ENCODE measurements around the gene SMYD4. TPM values are rescaled to one million over a fixed set of nuclear protein-coding genes. Genes with fewer than 3 reads are reported as not detected.

SMYD4 gene
- total and polyA plus RNA-seq, 9 donors = 8.5 to 22.0 (median 16.3) TPM

- Histone ChIP-seq H3K27ac (no peak overlapping the region), H3K27me3 (no peaks in the 10 kb centered on the region), H3K9me3 (no peaks in the 10 kb centered on the region), H3K4me3 (no peak overlapping the region), H3K36me3 (no peaks in the 10 kb centered on the region), H3K4me1 (ENCODE audit: insufficient read depth) (no peaks in the 10 kb centered on the region)
- TF ChIP-seq EP300 (IDR thresholded peaks at IDR 0.05) (no peak), POLR2A (IDR thresholded peaks at IDR 0.05) (no peak), CTCF (IDR thresholded peaks at IDR 0.05) (no peak)
- whole genome bisulfite sequencing, 3 donors = 64 to 66% (median 64%) methylated on average over 2 of the region's 2 CpGs
- no peak for DNase-seq
- intact Hi-C loops (cut with DNase I) = no loop called here
Observed at GRCh38 chr17:1808644-1809043, 21.1 kb downstream of the SMYD4 start.

- Histone ChIP-seq H3K36me3 (no peaks in the 10 kb centered on the region), H3K4me1 (ENCODE audit: insufficient read depth) (no peaks in the 10 kb centered on the region), H3K9me3 (no peaks in the 10 kb centered on the region), H3K4me3 (no peak overlapping the region), H3K27me3 (no peaks in the 10 kb centered on the region), H3K27ac (no peak overlapping the region)
- DNase-seq = no peak
- 88 to 95% (median 89%) methylated on average over 6 of the region's 6 CpGs for WGBS, 3 donors
- TF ChIP-seq EP300 (IDR thresholded peaks at IDR 0.05) (no peak), POLR2A (IDR thresholded peaks at IDR 0.05) (no peak), CTCF (IDR thresholded peaks at IDR 0.05) (no peak)
- intact Hi-C loops (cut with DNase I) = no loop called here
Observed at GRCh38 chr17:1807890-1808289, 21.8 kb downstream of the SMYD4 start.

GRCh38 chr17:1803280-1803679, 26.4 kb downstream of the SMYD4 start:
- no peak overlapping the region for H3K4me3 ChIP-seq
- no peaks in the 10 kb centered on the region for H3K36me3 ChIP-seq
- H3K9me3 ChIP-seq = no peaks in the 10 kb centered on the region
- H3K27me3 ChIP-seq = no peaks in the 10 kb centered on the region
- TF ChIP-seq EP300 (IDR thresholded peaks at IDR 0.05) (no peak), CTCF (IDR thresholded peaks at IDR 0.05) (no peak)
- no peak for DNase-seq
- no peaks in the 10 kb centered on the region for H3K4me1 ChIP-seq (ENCODE audit: insufficient read depth)
- H3K27ac ChIP-seq = no peak overlapping the region
- intact Hi-C loops (cut with DNase I) = no loop called here
- 86 to 96% (median 94%) methylated on average over 6 of the region's 6 CpGs for WGBS, 3 donors

- Histone ChIP-seq H3K27ac (no peak overlapping the region), H3K36me3 (no peaks in the 10 kb centered on the region), H3K4me3 (no peak overlapping the region), H3K9me3 (no peaks in the 10 kb centered on the region), H3K4me1 (ENCODE audit: insufficient read depth) (no peaks in the 10 kb centered on the region), H3K27me3 (no peaks in the 10 kb centered on the region)
- no peak for DNase-seq
- intact Hi-C loops (cut with DNase I) = no loop called here
- 89 to 94% (median 91%) methylated on average over 1 of the region's 1 CpG for WGBS, 3 donors
- no peak for TF ChIP-seq CTCF (IDR thresholded peaks at IDR 0.05)
- no peak for TF ChIP-seq POLR2A (IDR thresholded peaks at IDR 0.05)
- TF ChIP-seq EP300 (IDR thresholded peaks at IDR 0.05) = no peak
Observed at GRCh38 chr17:1802429-1802828, 27.3 kb downstream of the SMYD4 start.

- H3K27ac ChIP-seq = no peak overlapping the region
- DNase-seq = peak in 2 of 5 donors; percentile 1 to 3
- intact Hi-C loops (cut with DNase I) = no loop called here
- WGBS, 3 donors = 67 to 76% (median 76%) methylated on average over 4 of the region's 4 CpGs
- no peaks in the 10 kb centered on the region for H3K9me3 ChIP-seq
- H3K36me3 ChIP-seq = no peaks in the 10 kb centered on the region
- no peaks in the 10 kb centered on the region for H3K4me1 ChIP-seq (ENCODE audit: insufficient read depth)
- TF ChIP-seq POLR2A (IDR thresholded peaks at IDR 0.05) = no peak
- TF ChIP-seq CTCF (IDR thresholded peaks at IDR 0.05) = no peak
- TF ChIP-seq EP300 (IDR thresholded peaks at IDR 0.05) = no peak
- H3K4me3 ChIP-seq = no peak overlapping the region
- H3K27me3 ChIP-seq = no peaks in the 10 kb centered on the region
Observed at GRCh38 chr17:1800712-1801111, 29.0 kb downstream of the SMYD4 start.
